Neural crest cell (in vitro differentiated cells): ENCODE data around the gene LPCAT3. TPM values are rescaled to one million over a fixed set of nuclear protein-coding genes. Genes with fewer than 3 reads are reported as not detected.

Experiments
- DNase-seq: peaks from one replicate; pipeline ENCODE4 v3.0.0; 2021; ENCODE audit warnings: low read depth, mixed read lengths, low spot score
- H3K27ac Mint-ChIP-seq: one replicate; pipeline ENCODE4 v1.8.0; 2021; ENCODE audit warnings: mild to moderate bottlenecking, mixed read lengths; ENCODE audit not compliant: unreplicated experiment
- H3K27me3 Mint-ChIP-seq: 2 replicates; pipeline ENCODE4 v1.8.0; 2021; ENCODE audit warnings: low read depth, mild to moderate bottlenecking, mixed read lengths
- H3K36me3 Mint-ChIP-seq: 2 replicates; pipeline ENCODE4 v1.8.0; 2021; ENCODE audit warnings: low read depth, mild to moderate bottlenecking, mixed read lengths
- H3K4me1 Mint-ChIP-seq: 2 replicates; pipeline ENCODE4 v1.8.0; 2021; ENCODE audit warnings: mixed read lengths
- H3K4me3 Mint-ChIP-seq: one replicate; pipeline ENCODE4 v1.8.0; 2021; ENCODE audit warnings: mild to moderate bottlenecking, mixed read lengths
- H3K9me3 Mint-ChIP-seq: 2 replicates; pipeline ENCODE4 v1.8.0; 2021; ENCODE audit warnings: mixed read lengths
- CTCF ChIP-seq: fragments of 200-600 bp; sonication (generic); conservative IDR thresholded peaks from 2 replicates; pipeline ENCODE4 v1.5.0; 2021; ENCODE audit warnings: antibody characterized with exemption, mild to moderate bottlenecking
- total RNA-seq: library from RNA; stranded (reverse); gene quantifications from 2 replicates; pipeline ENCODE4 v1.2.1, GENCODE V29; 2021

Gene LPCAT3
- total RNA-seq, 1 donor from 2014 or later = 32.8 TPM

DNA sequence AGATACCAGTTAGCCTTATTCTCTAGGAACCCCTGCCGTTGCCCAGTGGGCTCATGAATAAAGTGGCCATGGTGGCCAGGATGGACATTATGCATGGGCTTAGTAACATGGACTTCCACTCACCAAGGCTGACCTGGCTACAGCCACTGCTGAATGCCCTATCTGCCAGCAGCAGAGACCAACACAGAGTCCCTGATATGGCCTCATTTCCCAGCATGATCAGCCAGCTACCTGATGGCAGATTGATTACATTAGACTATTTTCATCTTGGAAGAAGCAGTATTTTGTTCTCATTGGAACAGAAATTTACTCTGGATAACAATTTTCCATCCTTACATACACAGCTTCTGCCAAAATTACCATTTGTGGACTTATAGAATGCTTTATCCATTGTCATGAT is 16.2 kb upstream of the LPCAT3 start:
- no peak overlapping the region for H3K27ac Mint-ChIP-seq
- no peak for DNase-seq
- no peaks in the 10 kb centered on the region for H3K4me1 Mint-ChIP-seq
- no peak for TF ChIP-seq CTCF
- no peaks in the 10 kb centered on the region for H3K36me3 Mint-ChIP-seq
- peaks cover 3% of the 10 kb centered on the region for H3K9me3 Mint-ChIP-seq
- H3K4me3 Mint-ChIP-seq = no peak overlapping the region
- H3K27me3 Mint-ChIP-seq = no peaks in the 10 kb centered on the region

- Mint-ChIP-seq H3K4me1 (no peaks in the 10 kb centered on the region), H3K27me3 (no peaks in the 10 kb centered on the region), H3K27ac (no peak overlapping the region), H3K9me3 (peaks cover 3% of the 10 kb centered on the region), H3K36me3 (no peaks in the 10 kb centered on the region), H3K4me3 (no peak overlapping the region)
- no peak for TF ChIP-seq CTCF
- no peak for DNase-seq
Measured at GRCh38 chr12:7032990-7033389, 14.7 kb upstream of the LPCAT3 start.

DNA sequence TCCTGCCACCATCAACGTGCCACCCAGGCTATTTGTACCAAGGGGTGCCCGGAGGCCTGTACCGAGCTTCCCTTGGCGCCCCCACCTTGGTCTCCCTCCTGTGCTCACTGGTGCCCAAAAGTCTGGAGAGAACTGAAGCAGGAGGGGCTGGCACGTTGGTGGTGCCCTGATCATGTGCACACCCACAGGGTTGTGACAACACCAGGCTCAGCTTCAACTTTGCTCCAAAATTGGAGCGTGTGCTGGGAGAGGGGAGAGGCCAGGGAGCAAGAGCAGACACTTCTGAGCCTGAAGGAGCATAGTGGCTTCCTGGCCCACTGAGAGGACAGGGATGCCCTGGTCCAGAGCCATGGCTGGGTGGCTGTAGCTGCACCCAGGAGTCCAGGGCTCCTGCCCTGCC is 13.0 kb upstream of the LPCAT3 start:
- H3K4me3 Mint-ChIP-seq = no peak overlapping the region
- H3K27me3 Mint-ChIP-seq = no peaks in the 10 kb centered on the region
- no peak for DNase-seq
- H3K36me3 Mint-ChIP-seq = no peaks in the 10 kb centered on the region
- H3K4me1 Mint-ChIP-seq = no peaks in the 10 kb centered on the region
- peaks cover 3% of the 10 kb centered on the region for H3K9me3 Mint-ChIP-seq
- no peak for TF ChIP-seq CTCF
- no peak overlapping the region for H3K27ac Mint-ChIP-seq

DNA sequence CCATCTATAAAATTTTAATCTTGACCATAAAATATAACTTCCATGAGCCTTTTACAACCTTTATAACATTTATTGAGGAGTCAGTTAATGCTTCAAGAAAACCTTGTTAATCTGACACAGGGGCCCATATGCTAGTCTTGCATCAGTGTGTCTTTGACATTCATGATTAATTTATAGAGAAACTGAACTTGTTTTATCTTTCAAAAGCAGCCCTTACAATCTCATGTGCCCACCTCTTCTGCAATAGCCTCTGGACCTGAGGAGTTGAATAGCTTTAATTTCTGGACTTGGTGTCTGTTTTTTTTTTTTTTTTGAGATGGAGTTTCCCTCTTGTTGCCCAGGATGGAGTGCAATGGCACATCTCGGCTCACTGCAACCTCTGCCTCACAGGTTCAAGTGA is 8.6 kb upstream of the LPCAT3 start:
- no peaks in the 10 kb centered on the region for H3K9me3 Mint-ChIP-seq
- no peak for TF ChIP-seq CTCF
- H3K27me3 Mint-ChIP-seq = no peaks in the 10 kb centered on the region
- no peak overlapping the region for H3K4me3 Mint-ChIP-seq
- no peak for DNase-seq
- no peaks in the 10 kb centered on the region for H3K36me3 Mint-ChIP-seq
- no peaks in the 10 kb centered on the region for H3K4me1 Mint-ChIP-seq
- no peak overlapping the region for H3K27ac Mint-ChIP-seq

DNA sequence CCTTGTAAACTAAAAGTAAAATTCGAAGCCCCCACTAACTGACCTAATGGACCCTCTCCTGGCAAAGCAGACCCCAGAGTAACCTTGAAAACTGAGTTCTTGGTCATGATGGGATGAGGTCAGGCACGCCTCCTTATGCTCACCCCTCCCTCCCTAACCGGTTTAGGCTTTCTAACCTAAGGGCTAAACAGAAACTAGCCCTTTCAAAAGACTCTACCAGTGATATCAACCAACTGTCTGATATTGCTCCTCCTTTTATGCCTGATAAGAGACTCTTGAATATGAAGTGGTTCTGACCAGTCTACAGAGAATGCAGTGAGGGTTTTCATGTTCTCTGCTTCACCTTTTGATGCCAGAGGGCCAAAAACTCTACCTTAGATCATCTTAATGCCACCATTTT is 4.8 kb upstream of the LPCAT3 start:
- no peaks in the 10 kb centered on the region for H3K9me3 Mint-ChIP-seq
- no peaks in the 10 kb centered on the region for H3K27me3 Mint-ChIP-seq
- no peak for TF ChIP-seq CTCF
- peaks cover 8% of the 10 kb centered on the region for H3K4me1 Mint-ChIP-seq
- no peak for DNase-seq
- H3K27ac Mint-ChIP-seq = no peak overlapping the region
- H3K4me3 Mint-ChIP-seq = no peak overlapping the region
- no peaks in the 10 kb centered on the region for H3K36me3 Mint-ChIP-seq

- Mint-ChIP-seq H3K27me3 (no peaks in the 10 kb centered on the region), H3K9me3 (no peaks in the 10 kb centered on the region), H3K4me1 (peaks cover 18% of the 10 kb centered on the region), H3K36me3 (no peaks in the 10 kb centered on the region), H3K4me3 (no peak overlapping the region), H3K27ac (no peak overlapping the region)
- no peak for DNase-seq
- no peak for TF ChIP-seq CTCF
Measured at GRCh38 chr12:7021956-7022355, 3.7 kb upstream of the LPCAT3 start.
